ENCODE measurements around the gene CCNE1.

DNA sequence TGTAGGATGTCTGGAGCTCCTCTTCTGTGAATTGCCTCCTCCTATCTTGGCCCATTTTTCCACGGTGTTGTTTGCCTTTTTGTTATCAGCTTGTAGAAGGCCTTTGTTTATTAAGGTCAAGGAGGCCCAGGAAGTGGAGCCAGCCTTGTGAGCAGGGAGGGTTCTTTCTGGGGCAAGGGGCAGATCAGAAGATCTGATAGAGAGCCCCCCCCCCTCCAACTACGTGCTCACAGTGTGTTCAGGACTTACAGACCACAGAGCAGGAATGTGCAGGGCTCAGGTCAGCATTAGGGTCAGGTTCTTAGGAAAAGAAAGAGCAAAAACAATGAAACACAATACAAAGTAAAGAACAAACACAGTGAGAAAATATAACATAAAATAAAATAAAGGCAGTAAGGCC lies 59.4 kb downstream of the CCNE1 start:
- TF ChIP-seq, protein P1, sequence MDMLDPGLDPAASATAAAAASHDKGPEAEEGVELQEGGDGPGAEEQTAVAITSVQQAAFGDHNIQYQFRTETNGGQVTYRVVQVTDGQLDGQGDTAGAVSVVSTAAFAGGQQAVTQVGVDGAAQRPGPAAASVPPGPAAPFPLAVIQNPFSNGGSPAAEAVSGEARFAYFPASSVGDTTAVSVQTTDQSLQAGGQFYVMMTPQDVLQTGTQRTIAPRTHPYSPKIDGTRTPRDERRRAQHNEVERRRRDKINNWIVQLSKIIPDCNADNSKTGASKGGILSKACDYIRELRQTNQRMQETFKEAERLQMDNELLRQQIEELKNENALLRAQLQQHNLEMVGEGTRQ (CRISPR knock-in tag; IDR thresholded peaks at IDR 0.05), result no peak
- TF ChIP-seq, protein P2, sequence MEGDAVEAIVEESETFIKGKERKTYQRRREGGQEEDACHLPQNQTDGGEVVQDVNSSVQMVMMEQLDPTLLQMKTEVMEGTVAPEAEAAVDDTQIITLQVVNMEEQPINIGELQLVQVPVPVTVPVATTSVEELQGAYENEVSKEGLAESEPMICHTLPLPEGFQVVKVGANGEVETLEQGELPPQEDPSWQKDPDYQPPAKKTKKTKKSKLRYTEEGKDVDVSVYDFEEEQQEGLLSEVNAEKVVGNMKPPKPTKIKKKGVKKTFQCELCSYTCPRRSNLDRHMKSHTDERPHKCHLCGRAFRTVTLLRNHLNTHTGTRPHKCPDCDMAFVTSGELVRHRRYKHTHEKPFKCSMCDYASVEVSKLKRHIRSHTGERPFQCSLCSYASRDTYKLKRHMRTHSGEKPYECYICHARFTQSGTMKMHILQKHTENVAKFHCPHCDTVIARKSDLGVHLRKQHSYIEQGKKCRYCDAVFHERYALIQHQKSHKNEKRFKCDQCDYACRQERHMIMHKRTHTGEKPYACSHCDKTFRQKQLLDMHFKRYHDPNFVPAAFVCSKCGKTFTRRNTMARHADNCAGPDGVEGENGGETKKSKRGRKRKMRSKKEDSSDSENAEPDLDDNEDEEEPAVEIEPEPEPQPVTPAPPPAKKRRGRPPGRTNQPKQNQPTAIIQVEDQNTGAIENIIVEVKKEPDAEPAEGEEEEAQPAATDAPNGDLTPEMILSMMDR (IDR thresholded peaks at IDR 0.05 in 2 of 3, conservative IDR thresholded peaks at IDR 0.05 in 1 of 3; ENCODE audit: insufficient read depth in 2 of 3, low read depth in 1 of 3, low read length in 3 of 3), result no peak
- TF ChIP-seq, protein P3, sequence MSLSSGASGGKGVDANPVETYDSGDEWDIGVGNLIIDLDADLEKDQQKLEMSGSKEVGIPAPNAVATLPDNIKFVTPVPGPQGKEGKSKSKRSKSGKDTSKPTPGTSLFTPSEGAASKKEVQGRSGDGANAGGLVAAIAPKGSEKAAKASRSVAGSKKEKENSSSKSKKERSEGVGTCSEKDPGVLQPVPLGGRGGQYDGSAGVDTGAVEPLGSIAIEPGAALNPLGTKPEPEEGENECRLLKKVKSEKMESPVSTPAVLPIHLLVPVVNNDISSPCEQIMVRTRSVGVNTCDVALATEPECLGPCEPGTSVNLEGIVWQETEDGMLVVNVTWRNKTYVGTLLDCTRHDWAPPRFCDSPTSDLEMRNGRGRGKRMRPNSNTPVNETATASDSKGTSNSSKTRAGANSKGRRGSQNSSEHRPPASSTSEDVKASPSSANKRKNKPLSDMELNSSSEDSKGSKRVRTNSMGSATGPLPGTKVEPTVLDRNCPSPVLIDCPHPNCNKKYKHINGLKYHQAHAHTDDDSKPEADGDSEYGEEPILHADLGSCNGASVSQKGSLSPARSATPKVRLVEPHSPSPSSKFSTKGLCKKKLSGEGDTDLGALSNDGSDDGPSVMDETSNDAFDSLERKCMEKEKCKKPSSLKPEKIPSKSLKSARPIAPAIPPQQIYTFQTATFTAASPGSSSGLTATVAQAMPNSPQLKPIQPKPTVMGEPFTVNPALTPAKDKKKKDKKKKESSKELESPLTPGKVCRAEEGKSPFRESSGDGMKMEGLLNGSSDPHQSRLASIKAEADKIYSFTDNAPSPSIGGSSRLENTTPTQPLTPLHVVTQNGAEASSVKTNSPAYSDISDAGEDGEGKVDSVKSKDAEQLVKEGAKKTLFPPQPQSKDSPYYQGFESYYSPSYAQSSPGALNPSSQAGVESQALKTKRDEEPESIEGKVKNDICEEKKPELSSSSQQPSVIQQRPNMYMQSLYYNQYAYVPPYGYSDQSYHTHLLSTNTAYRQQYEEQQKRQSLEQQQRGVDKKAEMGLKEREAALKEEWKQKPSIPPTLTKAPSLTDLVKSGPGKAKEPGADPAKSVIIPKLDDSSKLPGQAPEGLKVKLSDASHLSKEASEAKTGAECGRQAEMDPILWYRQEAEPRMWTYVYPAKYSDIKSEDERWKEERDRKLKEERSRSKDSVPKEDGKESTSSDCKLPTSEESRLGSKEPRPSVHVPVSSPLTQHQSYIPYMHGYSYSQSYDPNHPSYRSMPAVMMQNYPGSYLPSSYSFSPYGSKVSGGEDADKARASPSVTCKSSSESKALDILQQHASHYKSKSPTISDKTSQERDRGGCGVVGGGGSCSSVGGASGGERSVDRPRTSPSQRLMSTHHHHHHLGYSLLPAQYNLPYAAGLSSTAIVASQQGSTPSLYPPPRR (CRISPR knock-in tag; IDR thresholded peaks at IDR 0.05; ENCODE audit: borderline replicate concordance), result no peak
- TF ChIP-seq POLR2A (conservative IDR thresholded peaks at IDR 0.05), result no peak
- no peak for TF ChIP-seq NR2C1 (IDR thresholded peaks at IDR 0.05)
- peak; percentile 76 for TF ChIP-seq NR2C1 (tag; IDR thresholded peaks at IDR 0.05)
- TF ChIP-seq RAD21 (CRISPR knock-in tag; conservative IDR thresholded peaks at IDR 0.05 in 1 of 2, IDR thresholded peaks at IDR 0.05 in 1 of 2), result no peak; a peak in 1 of 4 replicates
- TF ChIP-seq, protein P4, sequence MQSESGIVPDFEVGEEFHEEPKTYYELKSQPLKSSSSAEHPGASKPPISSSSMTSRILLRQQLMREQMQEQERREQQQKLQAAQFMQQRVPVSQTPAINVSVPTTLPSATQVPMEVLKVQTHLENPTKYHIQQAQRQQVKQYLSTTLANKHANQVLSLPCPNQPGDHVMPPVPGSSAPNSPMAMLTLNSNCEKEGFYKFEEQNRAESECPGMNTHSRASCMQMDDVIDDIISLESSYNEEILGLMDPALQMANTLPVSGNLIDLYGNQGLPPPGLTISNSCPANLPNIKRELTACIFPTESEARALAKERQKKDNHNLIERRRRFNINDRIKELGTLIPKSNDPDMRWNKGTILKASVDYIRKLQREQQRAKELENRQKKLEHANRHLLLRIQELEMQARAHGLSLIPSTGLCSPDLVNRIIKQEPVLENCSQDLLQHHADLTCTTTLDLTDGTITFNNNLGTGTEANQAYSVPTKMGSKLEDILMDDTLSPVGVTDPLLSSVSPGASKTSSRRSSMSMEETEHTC (IDR thresholded peaks at IDR 0.05), result no peak
- no peak for TF ChIP-seq ZFX (CRISPR knock-in tag; IDR thresholded peaks at IDR 0.05)
- TF ChIP-seq, protein P5, sequence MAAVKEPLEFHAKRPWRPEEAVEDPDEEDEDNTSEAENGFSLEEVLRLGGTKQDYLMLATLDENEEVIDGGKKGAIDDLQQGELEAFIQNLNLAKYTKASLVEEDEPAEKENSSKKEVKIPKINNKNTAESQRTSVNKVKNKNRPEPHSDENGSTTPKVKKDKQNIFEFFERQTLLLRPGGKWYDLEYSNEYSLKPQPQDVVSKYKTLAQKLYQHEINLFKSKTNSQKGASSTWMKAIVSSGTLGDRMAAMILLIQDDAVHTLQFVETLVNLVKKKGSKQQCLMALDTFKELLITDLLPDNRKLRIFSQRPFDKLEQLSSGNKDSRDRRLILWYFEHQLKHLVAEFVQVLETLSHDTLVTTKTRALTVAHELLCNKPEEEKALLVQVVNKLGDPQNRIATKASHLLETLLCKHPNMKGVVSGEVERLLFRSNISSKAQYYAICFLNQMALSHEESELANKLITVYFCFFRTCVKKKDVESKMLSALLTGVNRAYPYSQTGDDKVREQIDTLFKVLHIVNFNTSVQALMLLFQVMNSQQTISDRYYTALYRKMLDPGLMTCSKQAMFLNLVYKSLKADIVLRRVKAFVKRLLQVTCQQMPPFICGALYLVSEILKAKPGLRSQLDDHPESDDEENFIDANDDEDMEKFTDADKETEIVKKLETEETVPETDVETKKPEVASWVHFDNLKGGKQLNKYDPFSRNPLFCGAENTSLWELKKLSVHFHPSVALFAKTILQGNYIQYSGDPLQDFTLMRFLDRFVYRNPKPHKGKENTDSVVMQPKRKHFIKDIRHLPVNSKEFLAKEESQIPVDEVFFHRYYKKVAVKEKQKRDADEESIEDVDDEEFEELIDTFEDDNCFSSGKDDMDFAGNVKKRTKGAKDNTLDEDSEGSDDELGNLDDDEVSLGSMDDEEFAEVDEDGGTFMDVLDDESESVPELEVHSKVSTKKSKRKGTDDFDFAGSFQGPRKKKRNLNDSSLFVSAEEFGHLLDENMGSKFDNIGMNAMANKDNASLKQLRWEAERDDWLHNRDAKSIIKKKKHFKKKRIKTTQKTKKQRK (IDR thresholded peaks at IDR 0.05; ENCODE audit: borderline replicate concordance, low read depth, low read length), result no peak
- TF ChIP-seq, protein P6, sequence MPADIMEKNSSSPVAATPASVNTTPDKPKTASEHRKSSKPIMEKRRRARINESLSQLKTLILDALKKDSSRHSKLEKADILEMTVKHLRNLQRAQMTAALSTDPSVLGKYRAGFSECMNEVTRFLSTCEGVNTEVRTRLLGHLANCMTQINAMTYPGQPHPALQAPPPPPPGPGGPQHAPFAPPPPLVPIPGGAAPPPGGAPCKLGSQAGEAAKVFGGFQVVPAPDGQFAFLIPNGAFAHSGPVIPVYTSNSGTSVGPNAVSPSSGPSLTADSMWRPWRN (IDR thresholded peaks at IDR 0.05; ENCODE audit: low read depth), result no peak
- no peak for TF ChIP-seq POLR2AphosphoS5 (IDR thresholded peaks at IDR 0.05; ENCODE audit: control insufficient read depth, insufficient read depth, low read depth, low read length)
- TF ChIP-seq, protein P7, sequence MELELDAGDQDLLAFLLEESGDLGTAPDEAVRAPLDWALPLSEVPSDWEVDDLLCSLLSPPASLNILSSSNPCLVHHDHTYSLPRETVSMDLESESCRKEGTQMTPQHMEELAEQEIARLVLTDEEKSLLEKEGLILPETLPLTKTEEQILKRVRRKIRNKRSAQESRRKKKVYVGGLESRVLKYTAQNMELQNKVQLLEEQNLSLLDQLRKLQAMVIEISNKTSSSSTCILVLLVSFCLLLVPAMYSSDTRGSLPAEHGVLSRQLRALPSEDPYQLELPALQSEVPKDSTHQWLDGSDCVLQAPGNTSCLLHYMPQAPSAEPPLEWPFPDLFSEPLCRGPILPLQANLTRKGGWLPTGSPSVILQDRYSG (tag; conservative IDR thresholded peaks at IDR 0.05; ENCODE audit: low read depth), result no peak
